AG09319 (cell line): ENCODE results near the gene FAM193B.
"Not testable (repeated sequence)": the region's sequence is repeated elsewhere in the genome, so short reads cannot be mapped to it uniquely, and the experiment has no call there.

Experiments used
- DNase-seq: peaks from one replicate; pipeline ENCODE4 v3.0.0-alpha.2; 2010; ENCODE audit warnings: low read depth; ENCODE audit errors: extremely low read depth
- TF ChIP-seq, protein P1 (sequence below): IDR thresholded peaks from 2 replicates; pipeline ENCODE4 v1.5.1; 2011; ENCODE audit warnings: low read depth, mild to moderate bottlenecking, inconsistent platforms, low read length, moderate library complexity

Gene FAM193B

GRCh38 chr5:177575488-177575887, 21.1 kb upstream of the FAM193B start:
- TF ChIP-seq, protein P1, sequence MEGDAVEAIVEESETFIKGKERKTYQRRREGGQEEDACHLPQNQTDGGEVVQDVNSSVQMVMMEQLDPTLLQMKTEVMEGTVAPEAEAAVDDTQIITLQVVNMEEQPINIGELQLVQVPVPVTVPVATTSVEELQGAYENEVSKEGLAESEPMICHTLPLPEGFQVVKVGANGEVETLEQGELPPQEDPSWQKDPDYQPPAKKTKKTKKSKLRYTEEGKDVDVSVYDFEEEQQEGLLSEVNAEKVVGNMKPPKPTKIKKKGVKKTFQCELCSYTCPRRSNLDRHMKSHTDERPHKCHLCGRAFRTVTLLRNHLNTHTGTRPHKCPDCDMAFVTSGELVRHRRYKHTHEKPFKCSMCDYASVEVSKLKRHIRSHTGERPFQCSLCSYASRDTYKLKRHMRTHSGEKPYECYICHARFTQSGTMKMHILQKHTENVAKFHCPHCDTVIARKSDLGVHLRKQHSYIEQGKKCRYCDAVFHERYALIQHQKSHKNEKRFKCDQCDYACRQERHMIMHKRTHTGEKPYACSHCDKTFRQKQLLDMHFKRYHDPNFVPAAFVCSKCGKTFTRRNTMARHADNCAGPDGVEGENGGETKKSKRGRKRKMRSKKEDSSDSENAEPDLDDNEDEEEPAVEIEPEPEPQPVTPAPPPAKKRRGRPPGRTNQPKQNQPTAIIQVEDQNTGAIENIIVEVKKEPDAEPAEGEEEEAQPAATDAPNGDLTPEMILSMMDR: no peak
- no peak for DNase-seq

GRCh38 chr5:177569894-177570293, 15.5 kb upstream of the FAM193B start:
- TF ChIP-seq, protein P1: no peak
- no peak for DNase-seq

DNA sequence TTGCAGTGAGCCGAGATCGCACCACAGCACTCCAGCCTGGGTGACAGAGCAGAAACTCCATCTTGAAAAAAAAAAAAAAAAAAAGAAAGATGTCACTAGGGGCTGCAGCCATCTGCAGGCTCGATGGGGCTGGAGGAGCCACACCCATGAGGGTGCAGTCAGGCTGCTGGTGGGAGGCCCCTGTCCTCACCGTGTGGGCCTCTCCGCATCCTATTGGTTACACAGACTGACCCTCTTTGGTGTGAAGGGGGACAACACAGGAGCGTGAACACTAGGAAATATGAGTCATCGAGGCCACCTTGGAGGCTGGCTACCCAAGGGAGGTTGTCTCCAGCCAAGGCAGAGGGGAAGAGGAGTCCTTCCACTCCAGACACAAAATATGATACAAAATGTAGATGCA, 14.0 kb upstream of the FAM193B start:
- TF ChIP-seq, protein P1: no peak
- DNase-seq: no peak

DNA sequence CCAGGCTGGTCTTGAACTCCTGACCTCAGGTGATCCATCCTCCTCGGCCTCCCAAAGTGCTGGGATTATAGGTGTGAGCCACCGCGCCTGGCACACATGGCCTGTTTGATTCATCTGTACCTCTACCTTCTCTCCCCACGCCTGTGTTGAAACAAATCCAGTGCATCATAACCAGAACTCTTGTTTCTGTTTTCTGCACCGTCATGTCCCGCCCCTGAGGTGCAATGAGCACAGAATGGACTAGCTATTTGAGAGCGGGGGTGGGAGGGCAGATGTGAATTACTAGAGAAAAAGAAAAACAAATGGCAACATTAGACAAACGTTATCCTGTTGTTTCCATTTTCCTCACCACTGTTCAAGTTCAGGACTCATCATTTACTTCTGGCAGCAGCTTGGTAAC, 10.7 kb upstream of the FAM193B start:
- no peak for DNase-seq
- TF ChIP-seq, protein P1: no peak

DNA sequence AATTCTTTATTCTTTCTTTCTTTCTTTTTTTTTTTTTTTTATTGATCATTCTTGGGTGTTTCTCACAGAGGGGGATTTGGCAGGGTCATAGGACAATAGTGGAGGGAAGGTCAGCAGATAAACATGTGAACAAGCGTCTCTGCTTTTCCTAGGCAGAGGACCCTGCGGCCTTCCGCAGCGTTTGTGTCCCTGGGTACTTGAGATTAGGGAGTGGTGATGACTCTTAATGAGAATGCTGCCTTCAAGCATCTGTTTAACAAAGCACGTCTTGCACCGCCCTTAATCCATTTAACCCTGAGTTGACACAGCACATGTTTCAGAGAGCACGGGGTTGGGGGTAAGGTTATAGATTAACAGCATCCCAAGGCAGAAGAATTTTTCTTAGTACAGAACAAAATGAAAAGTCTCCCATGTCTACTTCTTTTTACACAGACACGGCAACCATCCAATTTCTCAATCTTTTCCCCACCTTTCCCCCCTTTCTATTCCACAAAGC, 5.1 kb upstream of the FAM193B start:
- DNase-seq: not testable (repeated sequence)

- no peak for DNase-seq
- TF ChIP-seq, protein P1: no peak
Measured at GRCh38 chr5:177557796-177558195, 3.4 kb upstream of the FAM193B start.

GRCh38 chr5:177557041-177557647, 2.8 kb upstream of the FAM193B start:
- no peak for DNase-seq
- TF ChIP-seq, protein P1: no peak

- TF ChIP-seq, protein P1: no peak
- no peak for DNase-seq
Measured at GRCh38 chr5:177555665-177556064, 1.3 kb upstream of the FAM193B start.
